Activated T-cell treated with anti-CD3 and anti-CD28 coated beads, Interleukin-2, amount 50 U/mL, for 4 hours (primary cell): ENCODE data around the gene MIS12. TPM values are rescaled to one million over a fixed set of nuclear protein-coding genes. Genes with fewer than 3 reads are reported as not detected.

Source experiments
- ATAC-seq, 2 donors: fragments of 200-7000 bp; cut with Tn5 transposase; one replicate each; pipeline ENCODE4 v1.10.0; 2021
- DNase-seq: peaks from one replicate; pipeline ENCODE4 v3.0.0-alpha.2; 2020
- H3K27me3 Mint-ChIP-seq: one replicate; pipeline ENCODE4 v1.8.0; 2021; ENCODE audit warnings: low read depth, mixed read lengths
- H3K36me3 Mint-ChIP-seq: one replicate; pipeline ENCODE4 v1.8.0; 2022; ENCODE audit warnings: mixed read lengths; ENCODE audit not compliant: insufficient read depth
- H3K4me1 Mint-ChIP-seq: one replicate; pipeline ENCODE4 v1.8.0; 2021; ENCODE audit warnings: low read depth, mixed read lengths
- H3K4me3 Mint-ChIP-seq: one replicate; pipeline ENCODE4 v1.8.0; 2021; ENCODE audit warnings: mild to moderate bottlenecking, moderate library complexity, mixed read lengths
- H3K9me3 Mint-ChIP-seq: one replicate; pipeline ENCODE4 v1.8.0; 2021; ENCODE audit warnings: mixed read lengths
- total RNA-seq, 3 donors: library from RNA; stranded (reverse); gene quantifications; one replicate each; pipeline ENCODE4 v1.2.1, GENCODE V29; 2021

Gene MIS12
- total RNA-seq, 3 donors from 2014 or later: 35.9 to 38.1 (median 37.2) TPM

GRCh38 chr17:5535436-5535835 lies 49.1 kb downstream of the MIS12 start:
- H3K4me1 Mint-ChIP-seq: no peaks in the 10 kb centered on the region
- H3K9me3 Mint-ChIP-seq: no peaks in the 10 kb centered on the region
- H3K4me3 Mint-ChIP-seq: no peak overlapping the region
- no peaks in the 10 kb centered on the region for H3K27me3 Mint-ChIP-seq
- ATAC-seq (no peak), DNase-seq (no peak)
- H3K36me3 Mint-ChIP-seq: peaks cover 42% of the 10 kb centered on the region

GRCh38 chr17:5536866-5537650 lies 50.7 kb downstream of the MIS12 start:
- Mint-ChIP-seq H3K4me3 (no peak overlapping the region), H3K27me3 (no peaks in the 10 kb centered on the region), H3K36me3 (peaks cover 38% of the 10 kb centered on the region), H3K4me1 (no peaks in the 10 kb centered on the region), H3K9me3 (no peaks in the 10 kb centered on the region)
- ATAC-seq: no peak
- DNase-seq: no peak

DNA sequence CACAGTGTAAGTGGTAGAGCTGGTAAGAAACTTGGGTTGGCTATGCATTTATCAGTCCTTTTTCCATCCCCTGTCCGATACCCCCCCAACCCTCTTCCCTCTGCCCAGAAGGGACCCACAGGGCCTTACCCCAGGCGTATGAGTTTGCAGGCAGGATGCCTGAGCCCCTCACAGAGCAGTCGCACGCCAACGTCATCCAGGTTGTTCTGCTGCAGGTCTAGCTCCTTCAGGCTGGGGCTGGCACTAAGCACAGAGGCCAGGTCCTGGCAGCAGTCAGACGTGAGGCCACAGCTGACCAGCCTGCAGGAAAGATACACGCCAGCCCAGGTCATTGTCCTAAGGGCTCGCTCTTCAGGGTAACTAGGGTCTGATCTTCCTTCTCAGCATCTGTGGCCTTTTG lies 52.9 kb downstream of the MIS12 start:
- Mint-ChIP-seq H3K9me3 (no peaks in the 10 kb centered on the region), H3K36me3 (peaks cover 45% of the 10 kb centered on the region), H3K4me3 (no peak overlapping the region), H3K4me1 (no peaks in the 10 kb centered on the region), H3K27me3 (no peaks in the 10 kb centered on the region)
- ATAC-seq: no peak
- no peak for DNase-seq

GRCh38 chr17:5540321-5540720 lies 54.0 kb downstream of the MIS12 start:
- H3K4me1 Mint-ChIP-seq: no peaks in the 10 kb centered on the region
- peaks cover 45% of the 10 kb centered on the region for H3K36me3 Mint-ChIP-seq
- no peak for ATAC-seq

More at GRCh38 chr17:5540321-5540720, 54.0 kb downstream of the MIS12 start:
- Mint-ChIP-seq H3K27me3 (no peaks in the 10 kb centered on the region), H3K4me3 (no peak overlapping the region), H3K9me3 (no peaks in the 10 kb centered on the region)
- no peak for DNase-seq

Other genes with a start within 250 kb of the MIS12 start
- gene RABEP1, start 204.3 kb upstream of the MIS12 start, total RNA-seq: 10 to 100 TPM; 72.9 to 80.8 (median 76.3) TPM
- 100 to 1,000 TPM; 171 to 184 (median 180) TPM for gene NUP88, start 66.9 kb upstream of the MIS12 start, total RNA-seq
- gene RPAIN, start 66.4 kb upstream of the MIS12 start, total RNA-seq: 10 to 100 TPM; 68.5 to 81.5 (median 76.2) TPM
- 100 to 1,000 TPM; 663 to 755 (median 712) TPM for gene C1QBP, start 47.4 kb upstream of the MIS12 start, total RNA-seq
- 10 to 100 TPM; 54.1 to 59.9 (median 58.0) TPM for gene DHX33, start 17.6 kb upstream of the MIS12 start, total RNA-seq
- 10 to 100 TPM; 77.3 to 90.3 (median 82.1) TPM for gene DERL2, start 388 bp upstream of the MIS12 start, total RNA-seq
- gene NLRP1, start 97.9 kb downstream of the MIS12 start, total RNA-seq: 10 to 100 TPM; 13.0 to 14.9 (median 14.7) TPM